T1000 (cell line): ENCODE data around the gene KRTAP10-5.

Experiments
- DNase-seq: peaks from one replicate; lab custom pipeline; 2025; ENCODE audit warnings: mixed read lengths; lab: John Stamatoyannopoulos, UW

The KRTAP10-5 gene

GRCh38 chr21:44530221-44530902, 50.0 kb downstream of the KRTAP10-5 start:
- no peak for DNase-seq

- no peak for DNase-seq
Observed at GRCh38 chr21:44529503-44530125, 50.8 kb downstream of the KRTAP10-5 start.
